Progenitor cell of endocrine pancreas (in vitro differentiated cells): ENCODE measurements around the gene PRR11. TPM values are rescaled to one million over a fixed set of nuclear protein-coding genes. Genes with fewer than 3 reads are reported as not detected.
A peak's percentile ranks its signal among the peaks of the same experiment; 100 is the strongest.
"Not testable (repeated sequence)": the region's sequence is repeated elsewhere in the genome, so short reads cannot be mapped to it uniquely, and the experiment has no call there.

ENCODE experiments used
- DNase-seq: peaks from one replicate; pipeline ENCODE4 v3.0.0; 2021; ENCODE audit warnings: low spot score; ENCODE audit not compliant: unreplicated experiment
- H3K27ac Mint-ChIP-seq: 2 replicates; pipeline ENCODE4 v1.8.0; 2021; ENCODE audit warnings: mild to moderate bottlenecking, moderate library complexity, mixed read lengths
- H3K27me3 Mint-ChIP-seq: 2 replicates; pipeline ENCODE4 v1.8.0; 2021; ENCODE audit warnings: mixed read lengths
- H3K36me3 Mint-ChIP-seq: 2 replicates; pipeline ENCODE4 v1.8.0; 2022; ENCODE audit warnings: mixed read lengths; ENCODE audit not compliant: insufficient read depth
- H3K4me1 Mint-ChIP-seq: 2 replicates; pipeline ENCODE4 v1.8.0; 2021; ENCODE audit warnings: low read depth, mixed read lengths
- H3K4me3 Mint-ChIP-seq: 2 replicates; pipeline ENCODE4 v1.8.0; 2021; ENCODE audit warnings: low read depth, mild to moderate bottlenecking, moderate library complexity, mixed read lengths
- H3K9me3 Mint-ChIP-seq: 2 replicates; pipeline ENCODE4 v1.8.0; 2021; ENCODE audit warnings: low read depth, mixed read lengths
- total RNA-seq: library from RNA; stranded (reverse); gene quantifications from 2 replicates; pipeline ENCODE4 v1.2.1, GENCODE V29; 2021
- TF ChIP-seq, protein P1 (sequence below): fragments of 200-600 bp; sonication (generic); IDR thresholded peaks from one replicate; pipeline ENCODE4 v1.5.0; 2021; ENCODE audit warnings: antibody characterized with exemption, mild to moderate bottlenecking; ENCODE audit not compliant: unreplicated experiment

PRR11 gene
- total RNA-seq, 1 donor from 2014 or later: 24.9 TPM

DNA sequence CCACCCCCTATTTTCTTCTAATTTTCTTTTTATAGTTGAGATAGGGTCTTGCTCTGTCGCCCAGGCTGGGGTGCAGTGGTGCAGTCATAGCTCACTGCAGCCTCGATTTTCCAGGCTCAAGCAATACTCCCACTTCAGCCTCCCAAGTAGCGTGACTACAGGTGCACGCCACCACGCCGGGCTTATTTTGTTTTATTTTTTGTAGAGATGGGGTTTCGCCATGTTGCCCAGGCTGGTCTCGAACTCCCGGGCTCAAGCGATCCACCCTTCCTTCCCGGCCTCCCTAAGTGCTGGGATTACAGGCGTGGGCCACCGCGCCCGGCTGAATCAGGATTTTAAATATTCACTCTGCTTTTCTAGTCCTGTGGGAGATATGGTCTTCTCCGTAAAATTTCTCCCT is 63.8 kb downstream of the PRR11 start:
- Mint-ChIP-seq H3K4me3 (peak overlapping the region; percentile 92), H3K9me3 (no peaks in the 10 kb centered on the region), H3K36me3 (peaks cover 9% of the 10 kb centered on the region), H3K4me1 (peaks cover 7% of the 10 kb centered on the region), H3K27ac (no peak overlapping the region), H3K27me3 (no peaks in the 10 kb centered on the region)
- TF ChIP-seq, protein P1, sequence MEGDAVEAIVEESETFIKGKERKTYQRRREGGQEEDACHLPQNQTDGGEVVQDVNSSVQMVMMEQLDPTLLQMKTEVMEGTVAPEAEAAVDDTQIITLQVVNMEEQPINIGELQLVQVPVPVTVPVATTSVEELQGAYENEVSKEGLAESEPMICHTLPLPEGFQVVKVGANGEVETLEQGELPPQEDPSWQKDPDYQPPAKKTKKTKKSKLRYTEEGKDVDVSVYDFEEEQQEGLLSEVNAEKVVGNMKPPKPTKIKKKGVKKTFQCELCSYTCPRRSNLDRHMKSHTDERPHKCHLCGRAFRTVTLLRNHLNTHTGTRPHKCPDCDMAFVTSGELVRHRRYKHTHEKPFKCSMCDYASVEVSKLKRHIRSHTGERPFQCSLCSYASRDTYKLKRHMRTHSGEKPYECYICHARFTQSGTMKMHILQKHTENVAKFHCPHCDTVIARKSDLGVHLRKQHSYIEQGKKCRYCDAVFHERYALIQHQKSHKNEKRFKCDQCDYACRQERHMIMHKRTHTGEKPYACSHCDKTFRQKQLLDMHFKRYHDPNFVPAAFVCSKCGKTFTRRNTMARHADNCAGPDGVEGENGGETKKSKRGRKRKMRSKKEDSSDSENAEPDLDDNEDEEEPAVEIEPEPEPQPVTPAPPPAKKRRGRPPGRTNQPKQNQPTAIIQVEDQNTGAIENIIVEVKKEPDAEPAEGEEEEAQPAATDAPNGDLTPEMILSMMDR: no peak
- DNase-seq: no peak

DNA sequence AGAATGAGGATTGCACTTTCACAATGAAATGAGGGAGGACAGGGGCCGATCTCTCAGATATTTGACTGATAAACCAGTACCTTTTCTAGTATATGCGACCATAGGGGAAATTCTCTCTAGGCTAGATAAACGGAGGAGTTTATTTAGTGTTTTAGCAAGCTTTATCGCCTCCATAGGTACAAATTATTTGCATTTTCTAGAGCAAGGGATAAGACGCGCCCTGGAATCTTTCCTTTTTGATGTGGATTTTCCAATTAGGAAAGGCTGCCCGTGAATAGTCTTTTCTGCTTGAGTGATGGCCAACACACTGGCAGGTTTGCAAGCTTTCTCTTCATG is 64.4 kb downstream of the PRR11 start:
- TF ChIP-seq, protein P1: no peak
- peaks cover 7% of the 10 kb centered on the region for H3K4me1 Mint-ChIP-seq
- no peak for DNase-seq
- peak overlapping the region; percentile 92 for H3K4me3 Mint-ChIP-seq
- no peaks in the 10 kb centered on the region for H3K9me3 Mint-ChIP-seq
- H3K36me3 Mint-ChIP-seq: peaks cover 6% of the 10 kb centered on the region
- H3K27ac Mint-ChIP-seq: peak overlapping the region; percentile 95
- no peaks in the 10 kb centered on the region for H3K27me3 Mint-ChIP-seq

DNA sequence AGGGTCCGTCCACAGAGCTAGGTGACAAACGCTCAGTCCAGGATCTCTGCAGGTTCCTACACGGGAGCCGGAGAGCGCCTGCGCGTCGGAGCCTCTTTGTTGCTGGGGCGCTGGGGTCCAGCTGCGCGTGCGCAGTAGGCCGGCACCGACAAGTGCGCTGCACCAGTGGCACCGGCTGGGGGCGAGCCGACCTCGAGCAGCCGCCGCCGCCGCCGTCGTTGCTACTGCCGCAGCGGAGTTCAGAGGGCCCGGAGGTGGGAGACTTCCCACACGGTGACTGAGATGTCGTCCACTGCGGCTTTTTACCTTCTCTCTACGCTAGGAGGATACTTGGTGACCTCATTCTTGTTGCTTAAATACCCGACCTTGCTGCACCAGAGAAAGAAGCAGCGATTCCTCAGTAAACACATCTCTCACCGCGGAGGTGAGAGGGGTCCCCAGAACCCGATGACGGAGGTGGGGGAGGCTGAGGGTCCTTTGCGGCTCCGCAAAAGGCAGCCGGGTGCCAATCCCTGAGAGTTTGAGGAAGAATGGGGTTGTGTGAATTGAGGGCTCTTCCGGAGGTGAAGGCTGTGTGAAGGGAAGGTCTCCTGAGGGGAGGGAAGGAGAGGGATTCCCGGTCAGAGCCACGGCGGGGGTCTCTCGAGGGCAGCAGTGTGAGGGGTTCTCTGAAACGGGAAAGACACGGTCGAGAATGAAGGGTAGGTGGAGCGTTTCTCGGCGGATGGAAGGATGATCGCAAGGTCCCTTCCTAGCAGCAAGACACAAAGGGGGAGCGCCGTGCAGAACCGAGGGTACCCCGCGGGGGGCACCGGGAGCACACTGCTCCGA is 65.0 kb downstream of the PRR11 start, which contains the start of gene GDPD1:
Gene GDPD1 (plus strand): TSS at position 184 of the 831 bp plus-strand sequence. CDS start 99 bp downstream, at position 283.
- TF ChIP-seq, protein P1: peak; percentile 69
- peaks cover 7% of the 10 kb centered on the region for H3K4me1 Mint-ChIP-seq
- H3K27me3 Mint-ChIP-seq: no peaks in the 10 kb centered on the region
- peak within 1 kb of the TSS; percentile 99 for H3K27ac Mint-ChIP-seq
- H3K4me3 Mint-ChIP-seq: peak within 1 kb of the TSS; percentile 92
- H3K36me3 Mint-ChIP-seq: peaks cover 6% of the 10 kb centered on the region
- DNase-seq: peak; percentile 96
- H3K9me3 Mint-ChIP-seq: no peaks in the 10 kb centered on the region

DNA sequence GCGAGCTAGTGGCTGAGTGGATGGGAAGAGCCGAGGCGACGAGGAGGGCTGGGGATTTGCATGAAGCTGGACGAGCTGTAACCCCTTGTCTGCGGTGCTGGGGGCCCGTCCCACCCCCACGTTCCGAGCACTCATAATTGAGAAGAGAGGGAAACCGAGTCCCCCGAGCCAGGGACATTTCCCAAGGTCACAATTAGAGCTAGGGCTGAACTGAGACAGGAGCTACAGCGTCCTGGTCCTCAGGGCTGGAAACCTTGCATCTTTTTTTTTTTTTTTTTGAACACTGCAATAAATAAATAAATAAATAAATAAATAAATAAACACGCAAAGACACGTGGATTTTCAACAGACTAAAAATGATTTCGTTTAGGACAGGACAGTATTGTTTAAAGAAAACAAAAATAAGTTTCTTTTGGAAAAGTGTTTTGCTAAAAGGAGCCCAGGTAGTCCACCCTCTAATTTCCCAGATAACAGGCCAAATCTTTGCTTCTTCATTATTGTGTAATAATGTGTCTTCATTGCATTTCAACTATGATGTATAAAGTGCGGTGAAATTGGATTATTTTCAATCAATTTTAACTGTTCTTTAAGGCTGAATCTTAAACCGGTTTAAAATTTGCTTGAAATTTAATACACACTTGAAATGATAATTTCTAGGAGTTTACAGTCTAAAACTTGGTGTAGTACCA is 65.8 kb downstream of the PRR11 start:
- Mint-ChIP-seq H3K9me3 (no peaks in the 10 kb centered on the region), H3K27ac (peak overlapping the region; percentile 99), H3K4me3 (peak overlapping the region; percentile 92), H3K27me3 (no peaks in the 10 kb centered on the region), H3K4me1 (peaks cover 7% of the 10 kb centered on the region), H3K36me3 (peaks cover 6% of the 10 kb centered on the region)
- TF ChIP-seq, protein P1: no peak
- no peak for DNase-seq

DNA sequence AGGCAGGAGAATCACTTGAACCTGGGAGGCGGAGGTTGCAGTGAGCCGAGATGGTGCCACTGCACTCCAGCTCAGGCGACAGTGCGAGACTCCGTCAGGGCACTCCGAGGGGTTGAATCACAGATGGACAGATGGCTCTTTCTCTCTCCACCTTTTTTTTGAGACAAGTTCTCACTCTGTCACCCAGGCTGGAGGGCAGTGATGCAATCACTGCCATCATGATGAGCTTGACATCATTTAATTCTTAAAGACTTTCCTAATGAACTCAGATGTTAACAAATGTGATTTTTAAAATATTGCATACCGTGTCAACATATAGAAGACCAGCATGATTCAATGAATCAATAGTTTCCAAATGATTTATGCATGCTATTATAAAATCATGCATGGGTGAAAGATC is 68.3 kb downstream of the PRR11 start:
- TF ChIP-seq, protein P1: no peak
- Mint-ChIP-seq H3K27ac (no peak overlapping the region), H3K27me3 (no peaks in the 10 kb centered on the region), H3K36me3 (peaks cover 6% of the 10 kb centered on the region), H3K9me3 (no peaks in the 10 kb centered on the region), H3K4me3 (no peak overlapping the region), H3K4me1 (peaks cover 7% of the 10 kb centered on the region)
- DNase-seq: no peak

DNA sequence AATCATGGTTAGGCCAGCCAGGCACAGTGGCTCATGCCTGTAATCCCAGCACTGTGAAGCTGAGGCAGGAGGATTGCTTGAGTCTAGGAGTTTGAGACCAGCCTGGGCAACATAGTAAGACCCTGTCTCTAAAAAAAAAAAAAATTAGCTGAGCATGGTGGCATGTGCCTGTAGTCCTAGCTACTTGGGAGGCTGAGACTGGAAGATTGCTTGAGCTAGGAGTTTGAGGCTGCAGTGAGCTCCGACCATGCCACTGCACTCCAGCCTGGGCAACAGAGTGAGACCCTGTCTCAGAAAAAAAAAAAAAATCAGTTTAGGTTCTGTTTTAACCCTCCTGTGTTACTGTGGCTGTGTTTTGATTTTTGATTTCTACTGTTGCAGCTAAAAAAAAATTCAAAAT is 73.0 kb downstream of the PRR11 start:
- not testable (repeated sequence) for H3K27me3 Mint-ChIP-seq, H3K4me1 Mint-ChIP-seq, H3K9me3 Mint-ChIP-seq, H3K4me3 Mint-ChIP-seq, H3K36me3 Mint-ChIP-seq, DNase-seq, H3K27ac Mint-ChIP-seq
